Left cardiac atrium (tissue), 4 donors: Measurements from ENCODE around the gene TMCC1. TPM values are rescaled to one million over a fixed set of nuclear protein-coding genes. Genes with fewer than 3 reads are reported as not detected.
"Not testable (repeated sequence)": the region's sequence is repeated elsewhere in the genome, so short reads cannot be mapped to it uniquely, and the experiment has no call there.

Experiments used
- ATAC-seq, 2 donors: fragments of 200-7000 bp; cut with Tn5 transposase; one replicate each; pipeline ENCODE4 v1.9.1; 2020; ENCODE audit warnings: mild to moderate bottlenecking in 2 of 2, moderate library complexity in 2 of 2
- DNase-seq: peaks from one replicate; pipeline ENCODE4 v3.0.0-alpha.2; 2020
- intact Hi-C, 2 donors: fragments of 100-400 bp; cut with DNase I; formaldehyde crosslinking; loops; one replicate each; pipeline versions ENCODE4 v1.14.1 to v1.15.1; 2022 to 2023
- total RNA-seq, 2 donors: library from RNA; stranded (reverse); fragmentation: NEBNext Ultra II Directional; extraction: Animal tissue kit (Norgen Biotek cat#: 25700); gene quantifications; one replicate each; pipeline ENCODE4 v1.2.1, GENCODE V29; 2021
- donor health status: DM: no; HTN: yes; CAD: no.
- donor health status: DM: no; HTN: yes; CAD: no; lungs with severe emphysema.
- donor health status: DM: yes; HTN: yes; CAD: no.
- donor health status: Dilated cardiomyopathy.

The TMCC1 gene
- total RNA-seq, 2 donors from 2014 or later = 30.0 to 34.2 TPM

GRCh38 chr3:129854460-129854859 is 39.1 kb downstream of the TMCC1 start:
- ATAC-seq (no peak), DNase-seq (no peak)
- intact Hi-C loops = no loop called here

- intact Hi-C loops = no loop called here
- ATAC-seq (peak in 1 of 2 donors; percentile 22), DNase-seq (no peak)
Observed at GRCh38 chr3:129845956-129846355, 47.6 kb downstream of the TMCC1 start.

- ATAC-seq = no peak
- DNase-seq = no peak
- intact Hi-C loops = no loop called here
Observed at GRCh38 chr3:129840707-129841360, 52.7 kb downstream of the TMCC1 start.

- intact Hi-C loops = no loop called here
- ATAC-seq (peak in 1 of 2 donors; percentile 63), DNase-seq (no peak)
Observed at GRCh38 chr3:129838086-129838485, 55.4 kb downstream of the TMCC1 start.

- DNase-seq = no peak
- intact Hi-C loops = no loop called here
- ATAC-seq = no peak
Observed at GRCh38 chr3:129837065-129837642, 56.4 kb downstream of the TMCC1 start.

- intact Hi-C loops = no loop called here
- DNase-seq (no peak), ATAC-seq (no peak)
Observed at GRCh38 chr3:129836381-129837064, 57.0 kb downstream of the TMCC1 start.

- intact Hi-C loops = no loop called here
- no peak for DNase-seq
- no peak for ATAC-seq
Observed at GRCh38 chr3:129835198-129835597, 58.3 kb downstream of the TMCC1 start.

GRCh38 chr3:129834580-129834979 is 58.9 kb downstream of the TMCC1 start:
- DNase-seq (no peak), ATAC-seq (no peak)
- intact Hi-C loops = no loop called here

GRCh38 chr3:129831942-129832341 is 61.6 kb downstream of the TMCC1 start:
- ATAC-seq, DNase-seq, intact Hi-C loops: not testable (repeated sequence)

GRCh38 chr3:129831503-129831902 is 62.0 kb downstream of the TMCC1 start:
- intact Hi-C loops = no loop called here
- ATAC-seq = no peak
- no peak for DNase-seq

GRCh38 chr3:129829640-129830039 is 63.9 kb downstream of the TMCC1 start:
- intact Hi-C loops = loop anchor here (5.0 to 10.0 kb wide), 3 partner anchors 105 to 342 kb away; no protein-coding TSS in a partner anchor
- ATAC-seq (peak; percentile 85 to 91), DNase-seq (peak; percentile 36)

GRCh38 chr3:129827765-129828164 is 65.7 kb downstream of the TMCC1 start:
- peak in 1 of 2 donors; percentile 44 for ATAC-seq
- DNase-seq = no peak
- intact Hi-C loops = loop anchor here (5.0 to 10.0 kb wide), 3 partner anchors 107 to 340 kb away; no protein-coding TSS in a partner anchor

- DNase-seq (peak; percentile 29), ATAC-seq (peak in 1 of 2 donors; percentile 33)
- intact Hi-C loops = loop anchor here (2.0 to 10.0 kb wide), 5 partner anchors 110 to 338 kb away; no protein-coding TSS in a partner anchor
Observed at GRCh38 chr3:129824926-129825541, 68.5 kb downstream of the TMCC1 start.

- no peak for DNase-seq
- intact Hi-C loops = loop anchor here (5.0 to 10.0 kb wide), 2 partner anchors 112 to 170 kb away; no protein-coding TSS in a partner anchor
- ATAC-seq = peak; percentile 32 to 57
Observed at GRCh38 chr3:129822679-129823078, 70.8 kb downstream of the TMCC1 start.

- intact Hi-C loops = loop anchor here (5.0 to 10.0 kb wide), 2 partner anchors 113 to 170 kb away; no protein-coding TSS in a partner anchor
- ATAC-seq = no peak
Observed at GRCh38 chr3:129822241-129822640, 71.3 kb downstream of the TMCC1 start.

GRCh38 chr3:129820587-129820986 is 72.9 kb downstream of the TMCC1 start:
- intact Hi-C loops = loop anchor here (5.0 to 10.0 kb wide), 2 partner anchors 114 to 168 kb away; no protein-coding TSS in a partner anchor
- ATAC-seq (no peak), DNase-seq (no peak)

More at GRCh38 chr3:129822241-129822640, 71.3 kb downstream of the TMCC1 start:
- DNase-seq = no peak

- intact Hi-C loops = no loop called here
- DNase-seq (no peak), ATAC-seq (no peak)
Observed at GRCh38 chr3:129812589-129812988, 80.9 kb downstream of the TMCC1 start.

- ATAC-seq (no peak), DNase-seq (no peak)
- intact Hi-C loops = no loop called here
Observed at GRCh38 chr3:129809297-129809696, 84.2 kb downstream of the TMCC1 start.

GRCh38 chr3:129796146-129796545 is 97.4 kb downstream of the TMCC1 start:
- DNase-seq (no peak), ATAC-seq (no peak)
- intact Hi-C loops = no loop called here
